Caki2 (cell line): ENCODE data around the gene SLC38A6. TPM values are rescaled to one million over a fixed set of nuclear protein-coding genes. Genes with fewer than 3 reads are reported as not detected.
"Not testable (repeated sequence)": the region's sequence is repeated elsewhere in the genome, so short reads cannot be mapped to it uniquely, and the experiment has no call there.

ENCODE experiments used
- DNase-seq: peaks from one replicate; pipeline ENCODE4 v3.0.0-alpha.2; 2015; ENCODE audit warnings: low read depth
- in situ Hi-C: cut with HindIII; loops from 2 replicates; pipeline ENCODE4 v1.10.0; 2016; ENCODE audit warnings: low sequenced_read_pairs, low pct_unique_long_range_greater_than_20kb, mixed read lengths
- total RNA-seq: library from RNA; depleted of rRNA; stranded (reverse); fragments of >200 nt; shearing (Covaris generic); gene quantifications from 2 replicates; pipeline ENCODE4 v1.2.3, GENCODE V29; 2014; ENCODE audit warnings: low replicate concordance; rRNA removed

SLC38A6 gene
- total RNA-seq, 1 experiment from 2014 or later = 46.8 TPM

DNA sequence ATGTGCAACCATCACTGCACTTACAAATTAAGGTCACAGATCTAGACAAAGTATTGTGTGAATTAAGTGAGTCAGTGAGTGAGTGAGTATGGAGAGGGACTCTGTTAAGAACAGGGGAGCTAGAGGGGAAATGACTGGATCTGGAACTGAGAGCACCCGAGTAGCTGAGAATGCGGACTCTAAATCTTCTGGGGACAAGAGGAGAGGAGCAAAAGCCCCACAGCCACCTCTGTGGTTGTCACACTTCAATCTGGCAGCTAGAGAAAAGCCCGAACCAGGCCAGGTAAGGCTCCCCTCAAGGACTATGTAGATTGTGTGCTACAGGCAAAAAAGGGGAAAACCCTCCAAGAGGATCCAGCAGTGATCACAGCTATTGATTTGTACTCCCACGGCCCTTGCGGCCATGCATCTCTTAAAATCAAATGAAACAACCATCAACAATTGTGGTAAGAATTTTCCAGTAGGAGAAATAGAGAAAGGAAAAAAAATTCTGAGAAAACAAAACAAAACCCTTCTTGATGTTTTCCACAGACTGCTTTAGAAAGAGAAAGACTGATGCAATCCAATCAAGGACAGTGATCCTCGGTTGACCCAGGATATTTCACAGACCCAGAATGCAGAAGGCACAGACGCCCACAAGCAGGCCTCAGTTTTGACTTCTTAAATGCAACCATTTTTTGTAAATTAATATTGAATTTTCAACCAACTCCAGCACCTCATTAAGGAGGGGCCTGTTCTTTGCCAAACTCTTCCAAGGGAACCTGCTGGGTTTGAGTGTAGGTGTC is 109.6 kb downstream of the SLC38A6 start:
- DNase-seq = no peak
- in situ Hi-C loops = no loop called here

DNA sequence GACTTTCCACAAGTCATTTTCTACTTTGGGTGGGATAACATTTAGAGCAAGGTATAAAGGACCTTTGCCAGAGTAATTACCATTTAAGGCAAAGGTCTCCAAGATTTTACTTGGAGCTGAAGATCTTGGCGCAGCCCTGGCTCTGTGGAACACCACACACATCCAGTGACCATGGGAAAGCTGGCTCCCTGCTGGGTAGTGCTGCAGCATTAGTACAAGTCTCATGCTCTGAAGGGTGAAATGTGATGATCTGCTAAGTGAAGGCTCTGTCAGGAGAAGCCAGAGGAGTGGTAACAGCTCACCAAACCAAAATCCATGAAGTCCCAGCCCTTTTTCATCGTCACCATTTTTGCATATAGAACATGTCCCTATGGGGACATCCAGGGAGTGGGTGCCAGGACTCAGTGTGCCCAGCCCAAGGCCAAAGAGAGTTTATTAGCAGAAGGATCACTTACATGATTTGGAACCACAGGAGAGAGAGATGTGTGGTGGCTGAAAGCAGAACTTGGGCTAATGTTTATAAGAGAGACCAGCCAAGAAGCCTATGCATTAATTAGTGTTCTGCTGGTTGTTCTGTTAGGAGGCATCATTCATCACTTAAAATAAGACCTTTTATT is 110.7 kb downstream of the SLC38A6 start:
- no peak for DNase-seq
- in situ Hi-C loops = no loop called here

DNA sequence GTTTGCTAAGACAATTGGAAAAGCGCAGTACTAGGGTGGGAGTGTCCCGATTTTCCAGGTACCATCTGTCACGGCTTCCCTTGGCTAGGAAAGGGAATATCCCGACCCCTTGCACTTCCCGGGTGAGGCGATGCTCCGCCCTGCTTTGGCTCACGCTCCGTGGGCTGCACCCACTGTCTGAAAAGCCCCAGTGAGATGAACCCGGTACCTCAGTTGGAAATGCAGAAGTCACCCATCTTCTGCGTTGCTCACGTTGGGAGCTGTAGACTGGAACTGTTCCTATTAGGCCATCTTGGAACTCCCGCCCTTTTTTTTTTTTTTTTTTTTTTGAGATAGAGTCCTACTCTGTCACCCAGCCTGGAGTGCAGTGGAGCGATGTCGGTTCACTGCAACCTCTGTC is 117.1 kb downstream of the SLC38A6 start:
- DNase-seq, in situ Hi-C loops: not testable (repeated sequence)

DNA sequence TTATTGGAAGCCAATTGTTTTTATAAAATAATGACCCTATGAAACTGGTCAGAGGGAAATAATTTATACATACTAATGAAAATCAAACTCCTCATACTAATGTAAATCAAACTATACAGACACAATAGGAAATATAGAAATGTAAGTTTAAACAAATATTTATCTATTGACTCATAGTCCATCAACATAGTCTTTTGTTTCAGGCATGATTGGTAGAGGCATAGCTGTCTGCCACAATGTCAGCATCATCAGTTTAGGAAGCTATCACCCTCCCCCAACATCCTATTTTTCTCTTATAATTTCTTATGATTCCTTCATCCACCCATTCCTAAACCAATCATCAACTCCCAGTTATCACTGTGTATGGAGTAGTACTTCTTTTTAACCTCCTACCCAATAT is 117.7 kb downstream of the SLC38A6 start:
- DNase-seq = no peak
- in situ Hi-C loops = no loop called here

DNA sequence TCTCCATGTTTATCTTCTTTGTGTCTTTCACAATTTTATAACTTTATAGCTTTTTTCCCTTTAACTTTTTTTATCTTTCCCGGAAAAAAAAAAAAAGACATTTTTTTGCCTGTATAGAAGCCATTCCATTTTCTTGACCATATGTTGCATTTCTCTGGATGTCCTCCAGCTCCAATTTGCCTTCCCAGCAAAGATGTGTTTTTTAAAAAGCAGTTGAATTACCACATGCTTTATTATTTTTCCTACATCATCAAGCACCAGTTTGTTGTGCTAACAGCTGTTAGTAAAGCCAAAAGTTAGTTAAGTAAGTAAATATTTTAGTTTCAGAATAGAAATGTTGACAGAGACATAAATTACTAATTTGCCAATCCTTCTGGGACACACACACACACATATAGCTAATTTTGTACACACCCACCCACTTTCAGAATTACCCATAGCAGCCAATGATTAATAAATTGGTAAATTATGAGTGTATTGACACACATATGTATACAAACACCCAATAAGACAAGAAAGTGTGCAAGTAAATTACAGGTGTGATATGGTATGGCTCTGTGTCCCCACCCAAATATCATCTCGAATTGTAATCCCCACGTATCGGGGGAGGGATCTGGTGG is 118.3 kb downstream of the SLC38A6 start:
- in situ Hi-C loops = no loop called here
- no peak for DNase-seq

DNA sequence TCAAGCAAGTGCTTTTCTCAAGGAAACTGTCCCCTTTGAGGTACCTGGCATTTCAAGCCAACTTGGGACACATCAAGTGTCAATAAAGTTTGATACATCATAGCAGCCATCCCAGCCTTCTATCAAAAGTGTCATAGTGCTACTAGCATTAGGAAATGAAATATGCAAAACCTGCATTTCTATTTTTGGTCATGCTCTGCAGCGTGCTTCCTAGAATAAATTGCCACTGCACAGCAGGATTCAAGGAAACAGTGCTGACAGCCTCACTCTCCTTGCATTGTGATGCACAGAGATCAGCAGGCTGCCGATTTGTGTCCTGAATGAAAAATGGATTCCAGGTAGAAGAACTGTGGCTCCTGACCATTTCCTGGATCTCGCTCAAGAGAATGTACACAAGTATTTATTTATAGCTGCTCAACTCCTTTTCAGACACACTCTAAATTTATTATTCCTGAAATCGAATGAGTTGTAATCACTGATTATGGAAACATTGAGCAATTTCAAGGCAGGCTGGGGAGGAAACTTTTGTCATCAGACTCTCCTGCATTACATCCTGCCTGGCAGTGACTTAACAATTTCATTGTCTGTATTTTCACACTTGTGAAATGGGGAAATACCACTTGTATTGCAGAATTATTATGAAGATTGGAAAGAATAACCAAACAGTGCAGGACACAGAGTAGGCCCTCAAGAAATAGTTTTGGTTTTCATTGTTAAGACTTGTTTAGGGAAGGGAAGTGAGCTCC is 120.9 kb downstream of the SLC38A6 start:
- DNase-seq = no peak
- in situ Hi-C loops = no loop called here

Other genes starting within 250 kb of the SLC38A6 start
- gene MNAT1, start 246.5 kb upstream of the SLC38A6 start, total RNA-seq = 49.3 and 94.1 TPM in 2 replicates
- gene TRMT5, start 166 bp upstream of the SLC38A6 start, total RNA-seq = 5.5 and 10.7 TPM in 2 replicates